Muscle of leg (tissue), 11 donors: ENCODE data around the gene CLSTN1. TPM values are rescaled to one million over a fixed set of nuclear protein-coding genes. Genes with fewer than 3 reads are reported as not detected.
A peak's percentile ranks its signal among the peaks of the same experiment; 100 is the strongest.

Experiments used
- DNase-seq: peaks from one replicate; pipeline ENCODE4 v3.0.0; 2013
- H3K27ac ChIP-seq: one replicate; pipeline ENCODE4 v1.5.1; 2013; ENCODE audit warnings: mild to moderate bottlenecking, low read length, control low read depth
- H3K27me3 ChIP-seq: one replicate; pipeline ENCODE4 v1.6.1; 2013; ENCODE audit warnings: low read length; ENCODE audit not compliant: control insufficient read depth, insufficient read depth
- H3K36me3 ChIP-seq: one replicate; pipeline ENCODE4 v1.6.1; 2013; ENCODE audit warnings: low read length; ENCODE audit not compliant: control insufficient read depth, insufficient read depth
- H3K4me1 ChIP-seq: one replicate; pipeline ENCODE4 v1.6.1; 2013; ENCODE audit warnings: low read length; ENCODE audit not compliant: control insufficient read depth, insufficient read depth
- H3K4me3 ChIP-seq: one replicate; pipeline ENCODE4 v1.5.1; 2013; ENCODE audit warnings: low read length, control low read depth
- H3K9me3 ChIP-seq: replicated peaks from 2 replicates; pipeline ENCODE4 v1.6.1; 2013; ENCODE audit warnings: low read depth, low read length; ENCODE audit not compliant: control insufficient read depth
- WGBS: methylation state at CpG from one replicate; pipeline ENCODE4 v1.1.5; 2013; ENCODE audit warnings: missing lambda C conversion rate; ENCODE audit not compliant: insufficient coverage; 5-methylcytosine and 5-hydroxymethylcytosine counted together
- polyA plus RNA-seq, 8 donors: library from polyadenylated mRNA; unstranded; fragments of 120-200 nt; gene quantifications; one replicate each; pipeline versions ENCODE4 v1.2.1 to v1.2.3, GENCODE V29; 2013; ENCODE audit warnings: inconsistent platforms in 1 of 8, low replicate concordance in 1 of 8; ENCODE audit not compliant: insufficient read length in 8 of 8, insufficient read depth in 1 of 8
- total RNA-seq: library from RNA; stranded (reverse); fragments of 120-200 nt; gene quantifications from one replicate; pipeline ENCODE4 v1.2.4, GENCODE V29; 2013

Gene CLSTN1
- total and polyA plus RNA-seq, 9 donors: 39.3 to 102 (median 82.5) TPM

DNA sequence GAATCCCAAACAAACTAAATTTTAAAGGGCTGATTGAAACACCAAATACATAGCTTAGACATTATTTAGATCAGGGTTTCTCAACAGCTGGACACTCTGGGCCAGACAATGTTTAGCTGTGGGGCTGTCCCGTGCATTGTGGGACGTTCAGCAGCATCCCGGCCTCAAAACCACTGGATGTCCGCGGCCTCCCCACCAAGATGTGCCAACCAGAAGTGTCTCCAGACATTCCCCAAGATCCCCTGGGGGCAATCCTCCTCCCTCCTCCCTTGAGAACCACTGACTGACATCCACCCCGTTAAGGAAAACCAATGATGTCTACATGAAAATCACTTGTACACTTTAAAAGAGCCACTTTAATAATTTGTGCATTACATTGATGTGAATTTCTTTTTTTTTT is 38.4 kb downstream of the CLSTN1 start:
- no peaks in the 10 kb centered on the region for H3K9me3 ChIP-seq
- H3K4me3 ChIP-seq: no peak overlapping the region
- 40% methylated on average over 2 of the region's 6 CpGs for WGBS
- no peak overlapping the region for H3K27ac ChIP-seq
- H3K27me3 ChIP-seq: no peaks in the 10 kb centered on the region
- no peak for DNase-seq
- H3K36me3 ChIP-seq: no peaks in the 10 kb centered on the region
- no peaks in the 10 kb centered on the region for H3K4me1 ChIP-seq

GRCh38 chr1:9784508-9785133 is 39.1 kb downstream of the CLSTN1 start:
- Histone ChIP-seq H3K27ac (no peak overlapping the region), H3K36me3 (no peaks in the 10 kb centered on the region), H3K4me3 (no peak overlapping the region), H3K4me1 (no peaks in the 10 kb centered on the region), H3K9me3 (no peaks in the 10 kb centered on the region), H3K27me3 (no peaks in the 10 kb centered on the region)
- 60% methylated on average over 1 of the region's 3 CpGs for WGBS
- DNase-seq: peak; percentile 34

GRCh38 chr1:9782897-9783296 is 40.9 kb downstream of the CLSTN1 start:
- Histone ChIP-seq H3K4me1 (no peaks in the 10 kb centered on the region), H3K36me3 (no peaks in the 10 kb centered on the region), H3K27me3 (no peaks in the 10 kb centered on the region), H3K9me3 (no peaks in the 10 kb centered on the region), H3K4me3 (no peak overlapping the region), H3K27ac (no peak overlapping the region)
- 100% methylated on average over 6 of the region's 10 CpGs for WGBS
- DNase-seq: no peak

DNA sequence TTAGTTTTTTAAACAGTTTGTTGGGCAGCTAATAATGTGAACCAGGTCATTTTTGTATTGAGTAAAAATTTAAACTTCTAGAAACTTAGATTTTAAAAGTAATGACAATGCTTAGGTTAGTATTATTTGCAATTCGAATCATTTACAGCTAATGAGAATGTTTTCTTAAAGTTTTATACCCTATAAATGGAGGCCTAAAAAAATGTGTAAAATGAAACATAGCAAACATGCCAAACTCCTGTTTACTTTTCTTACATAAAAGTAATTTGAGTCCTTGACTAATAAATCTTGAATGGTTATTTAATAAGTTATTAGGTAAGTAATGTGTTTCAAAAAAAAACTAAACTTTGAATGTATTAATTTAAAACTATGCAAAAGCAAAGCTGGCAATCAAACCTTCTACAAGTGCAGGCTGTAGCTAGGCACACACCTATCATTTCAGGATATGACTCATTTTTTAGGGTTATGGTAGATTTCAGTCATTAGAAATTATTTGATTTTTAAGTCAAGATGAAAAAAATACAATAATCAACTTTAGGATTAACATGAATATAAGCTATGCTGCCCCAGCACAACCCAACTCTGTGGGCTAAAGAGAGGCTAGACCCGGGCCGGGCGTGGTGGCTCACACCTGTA is 41.5 kb downstream of the CLSTN1 start:
- Histone ChIP-seq H3K4me1 (no peaks in the 10 kb centered on the region), H3K27ac (no peak overlapping the region), H3K36me3 (no peaks in the 10 kb centered on the region), H3K9me3 (no peaks in the 10 kb centered on the region), H3K4me3 (no peak overlapping the region), H3K27me3 (no peaks in the 10 kb centered on the region)
- no peak for DNase-seq
- 100% methylated on average over 3 of the region's 4 CpGs for WGBS

DNA sequence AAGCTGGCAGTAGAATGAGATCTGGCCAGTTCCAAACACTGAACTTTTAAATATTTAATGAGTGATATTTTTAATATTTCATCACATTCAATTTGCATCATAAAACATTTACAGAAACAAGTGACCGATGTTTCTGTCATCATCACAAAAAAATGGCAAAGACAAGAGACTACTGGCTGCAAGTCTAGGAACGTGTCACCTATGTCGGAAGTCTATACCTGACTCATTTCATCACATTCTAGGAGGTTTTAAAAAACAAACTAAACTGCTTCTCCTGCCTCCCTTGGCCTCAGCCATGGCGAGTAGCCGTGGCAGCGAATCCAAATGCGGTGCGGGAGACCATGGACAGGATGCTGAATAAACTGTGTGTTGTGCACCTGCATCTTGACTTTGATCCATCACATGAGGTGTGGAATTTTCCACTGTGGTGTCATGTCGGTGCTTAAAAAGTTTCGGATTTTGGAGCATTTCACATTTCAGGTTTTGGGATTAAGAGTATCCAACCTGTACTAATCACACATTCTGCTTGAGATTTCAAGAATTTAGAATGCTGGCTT is 43.1 kb downstream of the CLSTN1 start:
- 81% methylated on average over 3 of the region's 10 CpGs for WGBS
- DNase-seq: no peak
- H3K9me3 ChIP-seq: no peaks in the 10 kb centered on the region
- no peak overlapping the region for H3K27ac ChIP-seq
- no peaks in the 10 kb centered on the region for H3K36me3 ChIP-seq
- no peaks in the 10 kb centered on the region for H3K4me1 ChIP-seq
- no peak overlapping the region for H3K4me3 ChIP-seq
- no peaks in the 10 kb centered on the region for H3K27me3 ChIP-seq

GRCh38 chr1:9778905-9779304 is 44.9 kb downstream of the CLSTN1 start:
- Histone ChIP-seq H3K4me3 (no peak overlapping the region), H3K9me3 (no peaks in the 10 kb centered on the region), H3K27ac (no peak overlapping the region), H3K36me3 (no peaks in the 10 kb centered on the region), H3K4me1 (no peaks in the 10 kb centered on the region), H3K27me3 (no peaks in the 10 kb centered on the region)
- 93% methylated on average over 7 of the region's 10 CpGs for WGBS
- no peak for DNase-seq

GRCh38 chr1:9776685-9777084 is 47.1 kb downstream of the CLSTN1 start:
- DNase-seq: no peak
- Histone ChIP-seq H3K27ac (no peak overlapping the region), H3K27me3 (no peaks in the 10 kb centered on the region), H3K36me3 (peaks cover 8% of the 10 kb centered on the region), H3K4me3 (no peak overlapping the region), H3K4me1 (no peaks in the 10 kb centered on the region), H3K9me3 (no peaks in the 10 kb centered on the region)
- 93% methylated on average over 2 of the region's 2 CpGs for WGBS

DNA sequence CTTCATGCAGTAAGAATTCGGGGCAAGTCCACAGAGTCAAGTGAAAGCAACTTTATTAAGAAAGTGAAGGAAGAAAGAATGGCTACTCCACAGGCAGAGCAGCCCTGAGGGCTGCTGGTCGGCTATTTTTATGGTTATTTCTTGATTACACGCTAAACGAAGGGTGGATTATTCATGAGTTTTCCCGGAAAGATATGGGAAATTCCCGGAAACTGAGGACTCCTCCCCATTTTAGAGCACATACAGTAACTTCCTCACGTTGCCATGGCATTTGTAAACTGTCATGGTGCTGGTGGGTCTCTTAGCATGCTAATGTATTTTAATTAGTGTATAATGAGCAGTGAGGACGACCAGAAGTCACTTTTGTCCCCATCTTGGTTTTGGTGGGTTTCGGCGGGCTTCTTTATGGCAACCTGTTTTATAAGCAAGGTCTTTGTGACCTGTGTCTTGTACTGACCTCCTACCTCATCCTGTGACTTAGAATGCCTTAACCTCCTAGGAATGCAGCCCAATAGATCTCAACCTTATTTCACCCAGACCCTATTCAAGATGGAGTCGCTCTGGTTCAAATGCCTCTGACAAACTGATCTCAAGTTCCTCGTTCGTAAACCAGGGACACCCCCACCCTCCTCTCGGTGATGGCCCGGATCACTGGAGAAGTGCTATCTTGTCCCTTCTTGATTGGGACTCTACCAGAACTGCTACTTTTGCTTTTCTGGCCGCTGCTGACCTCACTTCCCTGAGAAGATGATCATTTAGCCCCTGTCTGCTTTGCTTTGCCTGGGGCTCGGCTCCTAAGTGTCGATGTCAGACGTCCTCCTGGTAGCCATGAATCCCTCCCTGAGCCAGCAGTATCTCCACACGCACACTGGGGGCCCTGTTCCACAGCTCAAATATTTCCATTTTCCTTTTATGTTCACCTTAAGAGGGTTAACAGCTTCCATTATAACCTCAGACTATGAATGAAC is 48.8 kb downstream of the CLSTN1 start:
- peaks cover 4% of the 10 kb centered on the region for H3K4me1 ChIP-seq
- H3K9me3 ChIP-seq: no peaks in the 10 kb centered on the region
- H3K27me3 ChIP-seq: no peaks in the 10 kb centered on the region
- WGBS: 90% methylated on average over 10 of the region's 20 CpGs
- H3K4me3 ChIP-seq: no peak overlapping the region
- H3K36me3 ChIP-seq: peaks cover 8% of the 10 kb centered on the region
- no peak for DNase-seq
- H3K27ac ChIP-seq: no peak overlapping the region

GRCh38 chr1:9770298-9770697 is 53.5 kb downstream of the CLSTN1 start:
- peaks cover 8% of the 10 kb centered on the region for H3K36me3 ChIP-seq
- peaks cover 4% of the 10 kb centered on the region for H3K4me1 ChIP-seq
- DNase-seq: peak; percentile 52
- H3K27me3 ChIP-seq: no peaks in the 10 kb centered on the region
- H3K27ac ChIP-seq: no peak overlapping the region
- no peak overlapping the region for H3K4me3 ChIP-seq
- 28% methylated on average over 6 of the region's 10 CpGs for WGBS
- H3K9me3 ChIP-seq: no peaks in the 10 kb centered on the region

- no peak for DNase-seq
- Histone ChIP-seq H3K4me1 (peaks cover 4% of the 10 kb centered on the region), H3K36me3 (peaks cover 8% of the 10 kb centered on the region), H3K27ac (no peak overlapping the region), H3K9me3 (no peaks in the 10 kb centered on the region), H3K4me3 (no peak overlapping the region), H3K27me3 (no peaks in the 10 kb centered on the region)
- WGBS: 56% methylated on average over 1 of the region's 3 CpGs
Measured at GRCh38 chr1:9768983-9769382, 54.8 kb downstream of the CLSTN1 start.
